Stimulated activated CD8-positive, alpha-beta memory T cell treated with anti-CD3 and anti-CD28 coated beads, Interleukin-15, amount 100 ng/mL, for 1 hour (primary cell): ENCODE results near the gene OR8J1.
"Not testable (repeated sequence)": the region's sequence is repeated elsewhere in the genome, so short reads cannot be mapped to it uniquely, and the experiment has no call there.

ENCODE experiments used
- DNase-seq: peaks from one replicate; pipeline ENCODE4 v3.0.0-alpha.2; 2020; ENCODE audit warnings: low read depth

OR8J1 gene, protein sequence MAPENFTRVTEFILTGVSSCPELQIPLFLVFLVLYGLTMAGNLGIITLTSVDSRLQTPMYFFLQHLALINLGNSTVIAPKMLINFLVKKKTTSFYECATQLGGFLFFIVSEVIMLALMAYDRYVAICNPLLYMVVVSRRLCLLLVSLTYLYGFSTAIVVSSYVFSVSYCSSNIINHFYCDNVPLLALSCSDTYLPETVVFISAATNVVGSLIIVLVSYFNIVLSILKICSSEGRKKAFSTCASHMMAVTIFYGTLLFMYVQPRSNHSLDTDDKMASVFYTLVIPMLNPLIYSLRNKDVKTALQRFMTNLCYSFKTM

DNA sequence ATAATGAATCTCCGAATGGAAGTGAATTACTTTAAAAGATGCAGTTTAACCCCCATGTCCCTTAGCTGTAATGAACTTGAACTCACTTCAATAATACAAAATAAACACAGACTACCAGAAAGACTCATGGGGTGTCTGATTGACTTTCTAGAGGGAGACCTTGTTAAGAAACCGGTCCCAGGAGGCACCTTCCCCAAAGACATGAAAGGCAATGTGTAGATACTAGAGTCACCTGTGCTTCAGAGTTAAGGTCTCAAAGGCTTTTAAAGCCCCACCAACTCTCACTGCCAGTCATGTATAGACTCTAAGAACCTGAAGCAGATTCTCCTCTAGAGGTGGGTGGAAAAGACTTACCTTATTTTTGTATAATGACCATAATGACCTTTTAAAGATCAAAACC lies at the start of gene OR8J1:
Gene OR8J1 (plus strand): TSS at position 301 of the 400 bp plus-strand sequence. CDS start 5,956 bp downstream, outside the sequence.
- DNase-seq, result no peak

DNA sequence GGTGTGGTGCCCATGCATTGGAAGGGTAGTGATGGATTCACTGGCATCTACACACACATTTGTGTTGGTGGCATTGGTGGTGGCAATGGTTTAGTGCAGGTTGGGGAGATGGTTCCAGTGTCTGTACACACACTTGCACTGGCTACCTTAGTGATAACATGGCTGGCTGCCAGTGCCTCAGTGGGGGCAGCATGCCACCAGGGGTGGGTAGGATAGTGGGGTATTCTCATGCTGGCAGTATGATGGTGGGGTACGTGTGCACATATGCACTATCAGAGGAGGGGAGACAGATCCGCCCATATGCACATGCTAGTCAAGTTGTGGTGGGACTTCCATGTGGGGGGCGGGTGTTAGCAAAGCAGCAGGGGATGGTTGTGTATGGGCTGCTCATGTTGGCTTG lies 46.3 kb upstream of the OR8J1 start:
- no peak for DNase-seq

DNA sequence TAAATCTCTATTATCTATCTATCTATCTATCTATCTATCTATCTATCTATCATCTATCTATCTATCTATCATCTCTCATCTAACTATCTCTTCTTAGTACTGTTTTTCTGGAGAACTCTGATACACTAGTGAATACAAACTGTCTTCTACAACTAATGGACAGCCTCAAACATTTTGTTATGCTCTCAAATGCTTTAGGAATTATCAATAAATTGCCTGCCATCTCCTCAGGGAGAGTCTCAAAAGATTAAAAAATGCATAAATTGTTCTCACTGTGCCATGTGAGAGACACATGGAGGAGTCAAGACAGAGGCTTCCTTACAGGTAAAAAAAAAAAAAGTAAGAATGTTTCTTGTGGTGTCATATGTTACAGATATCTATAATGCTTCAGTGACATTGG lies 39.2 kb upstream of the OR8J1 start, which contains the start of gene OR8K3:
Gene OR8K3 (plus strand): TSS at position 301 of the 400 bp plus-strand sequence. CDS start 3,163 bp downstream, outside the sequence.
- no peak for DNase-seq

DNA sequence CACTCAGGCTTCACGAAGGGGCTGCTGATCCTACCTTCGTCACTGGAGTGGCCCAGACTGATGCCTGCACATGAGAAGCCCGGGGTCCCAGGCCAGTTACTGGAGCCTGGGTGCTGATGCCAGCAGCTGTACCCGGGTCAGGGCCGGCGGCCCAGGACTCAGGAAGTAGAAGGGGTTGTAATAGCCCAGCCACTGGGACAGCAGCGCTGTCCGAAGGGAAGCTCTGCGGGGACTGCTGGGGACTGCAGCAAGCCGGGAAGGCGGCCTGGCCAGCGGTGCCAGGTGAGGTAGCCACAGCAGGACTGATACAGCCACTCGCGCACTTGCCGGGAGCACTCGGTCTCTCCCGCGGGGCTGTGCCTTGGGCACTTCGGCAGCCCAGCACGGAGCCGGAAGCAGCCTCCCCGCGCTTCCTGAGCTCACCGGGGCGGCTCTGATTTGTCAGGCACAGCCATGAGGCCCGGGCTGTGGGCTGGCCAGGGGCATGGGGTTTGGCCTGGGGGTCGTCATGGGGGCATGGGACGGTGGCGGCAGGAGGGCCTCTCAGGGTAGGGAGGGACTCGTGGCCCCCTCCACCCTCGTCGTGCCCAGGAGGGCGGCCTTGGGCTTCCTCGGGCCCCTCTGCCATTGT lies 22.1 kb upstream of the OR8J1 start:
- DNase-seq, result no peak

DNA sequence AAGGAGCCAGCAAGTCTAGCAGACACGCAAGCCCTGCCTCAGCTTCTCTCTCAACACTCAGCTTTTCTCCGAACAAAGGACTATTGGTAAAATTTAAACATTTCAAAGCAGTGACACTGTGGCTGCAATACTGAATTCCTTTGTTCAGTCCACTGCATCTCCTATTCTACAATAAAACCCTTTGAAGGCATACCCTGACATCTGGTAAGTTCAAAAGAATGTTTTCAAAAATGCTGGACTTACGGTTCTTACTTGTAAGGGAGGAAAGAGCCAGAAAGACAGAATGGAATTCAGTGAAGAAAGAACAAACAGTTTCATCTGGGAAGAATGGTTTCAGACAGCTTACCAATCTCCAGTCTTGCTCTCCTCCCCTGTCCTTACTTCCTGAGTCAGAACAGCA lies 20.9 kb upstream of the OR8J1 start:
- no peak for DNase-seq

DNA sequence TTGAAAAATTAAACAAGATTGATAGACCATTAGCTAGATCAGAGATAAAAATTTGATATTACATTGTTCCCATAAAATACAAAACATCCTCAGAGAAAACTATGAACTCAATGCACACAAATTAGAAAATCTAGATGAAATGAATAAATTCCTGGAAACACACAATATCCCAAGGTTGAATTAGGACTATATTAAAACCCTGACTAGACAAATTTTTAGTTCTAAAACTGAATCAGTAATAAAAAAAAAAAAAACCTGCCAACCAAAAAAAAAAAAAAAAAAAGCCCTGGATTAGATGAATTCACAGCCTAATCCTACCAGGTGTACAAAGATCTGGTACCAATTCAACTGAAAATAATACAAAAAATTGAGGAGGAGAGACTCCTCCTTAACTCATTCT lies 13.8 kb upstream of the OR8J1 start:
- no peak for DNase-seq

DNA sequence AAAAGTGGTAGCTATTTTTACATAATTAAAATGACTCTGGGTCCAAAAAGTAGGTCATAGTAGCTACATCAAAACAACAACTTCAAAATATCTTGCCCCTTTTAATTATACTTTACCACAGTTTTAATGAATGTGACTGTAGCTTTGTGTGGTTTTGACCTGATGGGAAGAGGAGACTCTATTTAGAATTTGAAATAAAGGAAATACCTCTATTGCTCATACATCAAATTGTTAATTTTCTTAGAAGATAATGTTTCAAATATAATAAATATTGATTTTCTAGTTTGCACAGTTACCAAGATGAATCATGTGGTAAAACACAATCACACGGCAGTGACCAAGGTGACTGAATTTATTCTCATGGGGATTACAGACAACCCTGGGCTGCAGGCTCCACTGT lies 8.4 kb upstream of the OR8J1 start, which contains the start of gene OR8K1:
Gene OR8K1 (plus strand): TSS at position 301 of the 400 bp plus-strand sequence. CDS start 0 bp downstream, at position 301.
- DNase-seq, result no peak

DNA sequence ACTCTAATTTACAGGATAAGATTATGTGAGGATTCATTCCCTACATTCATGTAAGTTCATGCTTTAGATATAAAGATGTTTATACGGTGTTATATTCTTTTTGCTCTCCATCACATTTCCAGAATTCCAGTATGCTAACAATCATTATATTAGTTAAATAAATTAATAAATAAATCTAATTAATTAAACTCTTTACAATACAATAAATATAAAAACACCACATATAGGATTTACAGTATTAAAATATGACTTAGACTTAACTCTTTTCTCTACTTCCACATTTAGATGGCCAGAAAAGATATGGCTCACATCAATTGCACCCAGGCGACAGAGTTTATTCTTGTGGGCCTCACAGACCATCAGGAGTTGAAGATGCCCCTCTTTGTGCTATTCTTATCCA lies 21.2 kb downstream of the OR8J1 start, which contains the start of gene OR8U1:
Gene OR8U1 (plus strand): TSS at position 301 of the 400 bp plus-strand sequence. CDS start 0 bp downstream, at position 301.
- no peak for DNase-seq

DNA sequence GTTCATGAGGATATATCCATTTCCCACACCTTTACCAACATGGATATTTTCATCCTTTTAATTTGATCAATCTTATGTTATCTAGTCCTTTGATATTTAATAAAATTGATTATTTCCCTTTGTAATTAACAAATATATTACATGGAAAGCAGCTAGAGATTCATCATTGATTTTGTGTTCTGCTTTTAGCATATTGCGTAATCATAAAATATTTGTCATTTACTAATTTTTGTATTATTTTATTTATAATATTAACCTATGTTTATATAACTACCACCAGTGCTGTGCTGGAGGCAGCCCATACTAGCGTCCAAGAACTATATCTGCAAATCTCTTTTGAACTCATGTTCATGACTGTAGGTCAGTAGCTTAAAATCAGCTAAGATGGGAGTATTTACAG lies 26.0 kb downstream of the OR8J1 start:
- no peak for DNase-seq

DNA sequence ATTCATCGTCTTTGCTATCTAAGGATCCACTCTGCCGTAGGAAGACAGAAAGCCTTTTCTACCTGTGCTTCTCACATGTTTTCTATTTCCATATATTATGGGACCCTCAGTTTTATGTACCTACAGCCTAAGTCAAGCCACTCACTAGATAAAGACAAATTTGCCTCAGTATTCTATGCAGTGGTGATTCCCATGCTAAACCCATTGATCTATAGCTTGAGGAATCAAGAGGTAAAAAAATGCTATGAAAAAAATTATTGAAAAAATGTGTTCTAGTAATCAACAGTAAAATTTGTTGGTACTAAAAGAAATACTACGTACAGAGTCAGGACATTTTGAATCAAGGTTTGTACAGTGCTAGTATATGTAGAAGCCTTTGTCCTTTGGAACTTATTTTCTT lies 40.3 kb downstream of the OR8J1 start:
- no peak for DNase-seq

DNA sequence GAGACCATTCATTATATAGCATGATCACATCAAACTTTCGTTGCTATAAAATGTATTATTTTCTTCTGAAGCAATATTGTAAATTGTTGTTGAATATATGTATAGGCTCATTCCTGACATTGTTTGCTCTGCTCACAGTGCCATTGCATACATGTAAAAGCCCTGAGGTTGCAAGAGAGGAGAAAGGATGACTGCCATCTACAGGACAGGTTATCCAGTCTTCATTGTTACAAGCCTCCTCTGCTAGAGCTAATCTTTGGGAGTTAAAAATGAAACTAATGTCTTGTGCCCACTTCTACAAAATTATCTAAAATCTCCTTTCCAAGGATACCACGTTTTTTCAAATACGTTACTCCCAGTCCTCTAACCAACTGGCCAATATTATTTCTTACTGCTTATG lies 42.0 kb downstream of the OR8J1 start:
- no peak for DNase-seq

DNA sequence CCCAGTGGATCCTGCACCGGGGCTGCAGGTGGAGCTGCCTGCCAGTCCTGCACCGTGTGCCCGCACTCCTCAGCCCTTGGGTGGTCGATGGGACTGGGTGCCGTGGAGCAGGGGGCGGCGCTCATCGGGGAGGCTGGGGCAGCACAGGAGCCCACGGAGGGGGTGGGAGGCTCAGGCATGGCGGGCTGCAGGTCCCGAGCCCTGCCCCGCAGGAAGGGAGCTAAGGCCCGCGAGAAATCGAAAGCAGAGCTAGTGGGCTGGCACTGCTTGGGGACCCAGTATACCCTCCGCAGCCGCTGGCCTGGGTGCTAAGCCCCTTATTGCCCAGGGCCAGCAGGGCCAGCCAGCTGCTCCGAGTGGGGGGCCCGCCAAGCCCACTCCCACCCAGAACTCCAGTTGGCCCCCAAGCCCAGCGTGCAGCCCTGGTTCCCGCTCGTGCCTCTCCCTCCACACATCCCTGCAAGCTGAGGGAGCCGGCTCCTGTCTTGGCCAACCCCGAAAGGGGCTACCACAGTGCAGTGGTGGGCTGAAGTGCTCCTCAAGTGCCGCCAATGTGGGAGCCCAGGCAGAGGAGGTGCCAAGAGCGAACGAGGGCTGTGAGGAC lies 47.9 kb downstream of the OR8J1 start:
- DNase-seq, result not testable (repeated sequence)

DNA sequence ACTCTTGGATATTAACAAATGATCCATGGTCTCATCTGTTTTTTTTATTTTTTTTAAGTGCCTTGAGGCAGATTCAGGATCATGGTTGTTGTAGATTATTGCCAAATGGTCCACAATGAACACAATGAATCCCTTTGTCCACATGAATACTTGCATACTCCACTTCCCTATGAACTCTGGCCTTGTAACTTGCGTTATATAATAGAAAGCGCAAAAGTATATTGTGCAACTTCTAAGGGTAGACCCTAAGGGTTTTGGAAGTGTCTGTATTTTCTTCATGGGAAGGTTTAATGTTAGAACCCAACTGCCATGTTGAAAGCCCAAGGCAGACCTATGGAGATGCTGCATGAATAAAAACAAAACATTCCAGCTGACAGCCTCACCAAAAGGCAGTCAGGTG lies 50.3 kb downstream of the OR8J1 start:
- DNase-seq, result no peak

DNA sequence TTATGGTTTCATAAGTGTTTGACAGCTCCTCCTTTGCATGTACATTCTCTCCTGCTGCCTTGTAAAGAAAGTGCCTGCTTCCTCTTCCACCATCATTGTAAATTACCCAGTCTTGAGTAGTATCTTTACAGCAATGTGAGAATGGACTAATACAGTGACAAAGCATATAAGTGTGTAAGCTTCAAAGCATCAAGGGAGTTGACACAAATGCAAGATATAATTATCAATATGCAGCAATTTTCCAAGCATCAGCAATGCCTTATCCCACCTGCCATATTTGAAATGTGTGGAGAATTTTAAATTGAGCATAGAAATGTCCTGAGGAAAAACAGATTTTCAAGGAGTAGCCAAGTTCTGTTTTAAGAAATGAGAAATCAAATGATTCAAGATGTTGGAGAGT lies 56.7 kb downstream of the OR8J1 start:
- DNase-seq, result no peak
